ENCODE results near the gene ADAMTSL3.

DNA sequence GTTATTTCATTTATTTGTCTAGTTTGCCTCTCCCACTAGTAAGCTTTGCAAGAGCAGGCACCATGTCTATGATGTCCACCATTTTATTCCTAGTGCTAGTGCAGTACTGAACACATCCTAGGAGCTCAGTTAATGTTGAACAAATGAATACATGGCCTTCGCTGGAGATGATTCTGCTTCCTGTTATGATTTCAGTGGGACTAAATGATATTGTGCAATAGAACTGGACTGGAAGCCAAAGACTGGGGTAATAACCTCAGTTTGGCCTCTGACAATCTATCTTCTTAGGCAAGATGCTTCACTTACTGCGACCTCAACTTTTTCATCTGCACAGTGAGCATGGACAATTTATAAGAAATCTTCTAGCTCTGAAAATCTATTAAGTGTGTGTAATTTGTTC is 191.3 kb downstream of the ADAMTSL3 start:
- TF ChIP-seq, protein P1, sequence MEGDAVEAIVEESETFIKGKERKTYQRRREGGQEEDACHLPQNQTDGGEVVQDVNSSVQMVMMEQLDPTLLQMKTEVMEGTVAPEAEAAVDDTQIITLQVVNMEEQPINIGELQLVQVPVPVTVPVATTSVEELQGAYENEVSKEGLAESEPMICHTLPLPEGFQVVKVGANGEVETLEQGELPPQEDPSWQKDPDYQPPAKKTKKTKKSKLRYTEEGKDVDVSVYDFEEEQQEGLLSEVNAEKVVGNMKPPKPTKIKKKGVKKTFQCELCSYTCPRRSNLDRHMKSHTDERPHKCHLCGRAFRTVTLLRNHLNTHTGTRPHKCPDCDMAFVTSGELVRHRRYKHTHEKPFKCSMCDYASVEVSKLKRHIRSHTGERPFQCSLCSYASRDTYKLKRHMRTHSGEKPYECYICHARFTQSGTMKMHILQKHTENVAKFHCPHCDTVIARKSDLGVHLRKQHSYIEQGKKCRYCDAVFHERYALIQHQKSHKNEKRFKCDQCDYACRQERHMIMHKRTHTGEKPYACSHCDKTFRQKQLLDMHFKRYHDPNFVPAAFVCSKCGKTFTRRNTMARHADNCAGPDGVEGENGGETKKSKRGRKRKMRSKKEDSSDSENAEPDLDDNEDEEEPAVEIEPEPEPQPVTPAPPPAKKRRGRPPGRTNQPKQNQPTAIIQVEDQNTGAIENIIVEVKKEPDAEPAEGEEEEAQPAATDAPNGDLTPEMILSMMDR (IDR thresholded peaks at IDR 0.05; ENCODE audit: control extremely low read depth in 1 of 3, insufficient read depth in 1 of 3, low read depth in 1 of 3, low read length in 3 of 3) = no peak
- TF ChIP-seq TCF12 (IDR thresholded peaks at IDR 0.05; ENCODE audit: low read depth, low read length) (no peak), RFX5 (IDR thresholded peaks at IDR 0.05; ENCODE audit: borderline replicate concordance, low read depth, low read length) (no peak), POLR2AphosphoS5 (IDR thresholded peaks at IDR 0.05; ENCODE audit: low read depth, low read length) (no peak), RAD21 (IDR thresholded peaks at IDR 0.05 in 1 of 2, conservative IDR thresholded peaks at IDR 0.05 in 1 of 2; ENCODE audit: low read depth in 2 of 2, low read length in 2 of 2) (no peak), POLR2A (IDR thresholded peaks at IDR 0.05; ENCODE audit: control extremely low read depth in 1 of 2, low read depth in 2 of 2, low read length in 2 of 2) (no peak), BCL11A (IDR thresholded peaks at IDR 0.05; ENCODE audit: low read depth in 2 of 2, low read length in 2 of 2) (no peak), TAF1 (IDR thresholded peaks at IDR 0.05; ENCODE audit: low read depth, low read length) (no peak), ZNF274 (IDR thresholded peaks at IDR 0.05; ENCODE audit: borderline replicate concordance, extremely low read depth, low read length) (no peak), EZH2 (IDR thresholded peaks at IDR 0.05; ENCODE audit: low read depth, low read length, severe bottlenecking) (no peak), FOSL1 (IDR thresholded peaks at IDR 0.05; ENCODE audit: insufficient read depth, low read depth, low read length) (no peak), SRF (IDR thresholded peaks at IDR 0.05; ENCODE audit: low read depth, low read length) (no peak), EP300 (IDR thresholded peaks at IDR 0.05; ENCODE audit: borderline replicate concordance in 1 of 2, low read depth in 2 of 2, low read length in 2 of 2) (no peak), CHD2 (IDR thresholded peaks at IDR 0.05; ENCODE audit: low read length) (no peak)
